Measurements from ENCODE around the gene ANKRD18A.
"Not testable (repeated sequence)": the region's sequence is repeated elsewhere in the genome, so short reads cannot be mapped to it uniquely, and the experiment has no call there.

Gene ANKRD18A

DNA sequence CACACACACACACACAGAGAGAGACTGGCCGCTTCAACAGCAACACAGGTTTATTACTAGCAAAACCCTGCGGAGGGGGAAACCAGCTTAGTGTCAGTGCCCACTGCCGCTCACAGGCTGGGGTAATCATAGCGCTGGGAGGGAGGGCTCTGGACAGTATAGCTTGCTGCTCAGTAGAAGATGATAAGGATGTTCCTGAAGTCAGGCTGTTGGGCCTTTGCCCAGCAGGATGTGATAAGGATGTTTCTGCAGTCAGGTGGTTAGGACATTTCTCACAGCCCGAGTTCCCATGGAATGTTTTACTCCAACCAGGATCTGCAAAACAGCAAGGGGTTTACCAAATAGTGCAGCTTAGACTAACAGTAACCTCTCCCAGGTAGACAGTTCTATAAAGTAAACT lies 79.9 kb downstream of the ANKRD18A start:
- H3K36me3 Mint-ChIP-seq (ENCODE audit: low read depth); H3K27ac Mint-ChIP-seq; intact Hi-C loops (cut with micrococcal nuclease); H3K4me1 Mint-ChIP-seq (ENCODE audit: low read depth); H3K27me3 Mint-ChIP-seq; H3K4me3 Mint-ChIP-seq; H3K9me3 Mint-ChIP-seq: not testable (repeated sequence)

- no peaks in the 10 kb centered on the region for H3K9me3 Mint-ChIP-seq
- peaks cover 17% of the 10 kb centered on the region for H3K27me3 Mint-ChIP-seq
- no peaks in the 10 kb centered on the region for H3K36me3 Mint-ChIP-seq (ENCODE audit: low read depth)
- no peaks in the 10 kb centered on the region for H3K4me1 Mint-ChIP-seq (ENCODE audit: low read depth)
- no peak overlapping the region for H3K4me3 Mint-ChIP-seq
- intact Hi-C loops (cut with micrococcal nuclease) = no loop called here
- no peak overlapping the region for H3K27ac Mint-ChIP-seq
These were observed 91.1 kb downstream of the ANKRD18A start for GRCh38 chr9:38529317-38529716.

GRCh38 chr9:38527503-38527902 lies 92.9 kb downstream of the ANKRD18A start:
- peaks cover 19% of the 10 kb centered on the region for H3K27me3 Mint-ChIP-seq
- no peaks in the 10 kb centered on the region for H3K36me3 Mint-ChIP-seq (ENCODE audit: low read depth)
- intact Hi-C loops (cut with micrococcal nuclease) = no loop called here
- H3K4me3 Mint-ChIP-seq = no peak overlapping the region
- H3K4me1 Mint-ChIP-seq (ENCODE audit: low read depth) = no peaks in the 10 kb centered on the region
- H3K9me3 Mint-ChIP-seq = no peaks in the 10 kb centered on the region
- H3K27ac Mint-ChIP-seq = no peak overlapping the region

DNA sequence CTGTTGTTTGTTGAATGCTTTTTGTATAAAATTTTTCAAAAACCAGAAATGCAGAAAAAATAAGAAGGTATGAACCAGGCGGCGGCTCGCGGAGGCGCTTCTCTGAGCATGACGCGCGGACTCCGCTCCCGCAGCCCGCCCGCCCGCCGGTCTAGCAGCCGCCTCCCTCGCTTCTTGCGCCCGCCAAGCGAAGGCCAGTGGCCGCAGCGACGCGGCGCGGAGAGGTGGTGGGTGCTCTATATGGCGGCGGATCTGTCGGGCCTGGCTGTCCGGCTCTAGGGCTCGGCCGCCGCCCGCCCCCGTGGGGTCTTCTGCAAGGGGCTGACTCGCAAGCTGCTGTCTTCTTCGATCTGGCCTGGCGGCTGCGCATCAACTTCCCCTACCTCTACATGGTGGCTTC lies 93.8 kb downstream of the ANKRD18A start:
- H3K9me3 Mint-ChIP-seq = no peaks in the 10 kb centered on the region

GRCh38 chr9:38523121-38523520 lies 97.3 kb downstream of the ANKRD18A start:
- intact Hi-C loops (cut with micrococcal nuclease) = no loop called here
- peaks cover 26% of the 10 kb centered on the region for H3K27me3 Mint-ChIP-seq
- H3K4me3 Mint-ChIP-seq = no peak overlapping the region
- H3K4me1 Mint-ChIP-seq (ENCODE audit: low read depth) = no peaks in the 10 kb centered on the region
- H3K9me3 Mint-ChIP-seq = no peaks in the 10 kb centered on the region
- no peaks in the 10 kb centered on the region for H3K36me3 Mint-ChIP-seq (ENCODE audit: low read depth)
- no peak overlapping the region for H3K27ac Mint-ChIP-seq

More for the DNA sequence above, 93.8 kb downstream of the ANKRD18A start:
- Mint-ChIP-seq H3K27ac (no peak overlapping the region), H3K27me3 (peaks cover 22% of the 10 kb centered on the region), H3K4me3 (no peak overlapping the region), H3K36me3 (ENCODE audit: low read depth) (no peaks in the 10 kb centered on the region), H3K4me1 (ENCODE audit: low read depth) (no peaks in the 10 kb centered on the region)
- intact Hi-C loops (cut with micrococcal nuclease) = no loop called here

GRCh38 chr9:38521762-38522161 lies 98.6 kb downstream of the ANKRD18A start:
- intact Hi-C loops (cut with micrococcal nuclease) = no loop called here
- Mint-ChIP-seq H3K9me3 (no peaks in the 10 kb centered on the region), H3K36me3 (ENCODE audit: low read depth) (no peaks in the 10 kb centered on the region), H3K27me3 (peaks cover 20% of the 10 kb centered on the region), H3K27ac (no peak overlapping the region), H3K4me3 (no peak overlapping the region), H3K4me1 (ENCODE audit: low read depth) (no peaks in the 10 kb centered on the region)

Data from dendritic cell treated with granulocyte-macrophage colony-stimulating factor and Interleukin-4, amounts not matched to agents 40 ng/mL and 50 ng/mL, for 4 days (primary cell).